GM12892 (cell line): Measurements from ENCODE around the gene SULF2.
"Not testable (repeated sequence)": the region's sequence is repeated elsewhere in the genome, so short reads cannot be mapped to it uniquely, and the experiment has no call there.

Source experiments
- DNase-seq: peaks from one replicate; pipeline ENCODE4 v3.0.0; 2011; ENCODE audit not compliant: insufficient read length
- FAIRE-seq: peaks from 2 replicates; lab custom pipeline; 2011; peaks lifted over from hg19 to GRCh38; lab: Jason Lieb, UNC
- POLR2A ChIP-seq: IDR thresholded peaks from 2 replicates; pipeline ENCODE4 v1.6.1; 2011; ENCODE audit warnings: low read depth, low read length, control low read depth
- POLR2AphosphoS5 ChIP-seq: IDR thresholded peaks from 2 replicates; pipeline ENCODE4 v1.6.1; 2011; ENCODE audit warnings: low read depth, low read length, control low read depth
- TAF1 ChIP-seq: IDR thresholded peaks from 2 replicates; pipeline ENCODE4 v1.6.1; 2011; ENCODE audit warnings: low read depth, mild to moderate bottlenecking, control low read depth, low read length, borderline replicate concordance

Gene SULF2

DNA sequence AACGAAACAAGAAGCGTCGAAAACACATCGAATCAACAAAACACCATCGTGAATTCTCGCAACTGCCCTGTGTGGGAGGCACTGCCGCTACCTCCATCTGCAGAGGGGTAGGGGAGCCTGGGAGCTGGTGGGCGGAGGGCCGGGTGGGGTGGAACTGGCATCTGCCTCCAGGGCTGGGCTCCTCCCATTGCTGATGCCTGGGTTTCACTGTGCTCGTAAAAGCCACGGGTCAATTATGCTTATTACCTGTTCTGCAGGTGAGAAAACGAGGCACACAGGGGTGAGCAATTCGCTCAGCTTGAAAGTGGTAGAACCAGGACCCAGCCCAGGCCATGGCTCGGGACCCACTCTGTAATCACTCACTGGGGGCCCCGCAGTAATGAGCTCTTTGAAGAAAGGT is 16.5 kb upstream of the SULF2 start:
- DNase-seq = no peak
- TF ChIP-seq POLR2A = no peak
- no peak for TF ChIP-seq TAF1
- TF ChIP-seq POLR2AphosphoS5 = no peak
- no peak for FAIRE-seq

DNA sequence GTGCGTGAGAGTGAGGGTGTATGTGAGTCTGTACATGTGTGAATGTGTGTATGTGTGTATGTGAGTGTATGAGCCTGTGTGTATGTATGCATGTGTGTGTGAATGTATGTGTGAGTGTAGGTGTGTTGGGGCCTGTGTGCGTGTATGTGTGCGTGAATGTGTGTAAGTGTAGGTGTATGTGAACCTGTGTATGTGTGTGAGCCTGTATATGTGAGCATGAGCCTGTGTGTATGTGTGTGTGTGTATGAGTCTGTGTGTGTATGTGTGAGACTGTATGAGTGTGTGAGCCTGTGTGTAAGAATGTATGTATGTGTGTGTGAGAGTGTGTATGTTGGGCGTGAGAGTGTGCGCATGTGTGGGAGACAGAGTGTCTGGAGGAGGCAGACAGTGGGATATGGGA is 15.8 kb upstream of the SULF2 start:
- no peak for DNase-seq
- FAIRE-seq = no peak

DNA sequence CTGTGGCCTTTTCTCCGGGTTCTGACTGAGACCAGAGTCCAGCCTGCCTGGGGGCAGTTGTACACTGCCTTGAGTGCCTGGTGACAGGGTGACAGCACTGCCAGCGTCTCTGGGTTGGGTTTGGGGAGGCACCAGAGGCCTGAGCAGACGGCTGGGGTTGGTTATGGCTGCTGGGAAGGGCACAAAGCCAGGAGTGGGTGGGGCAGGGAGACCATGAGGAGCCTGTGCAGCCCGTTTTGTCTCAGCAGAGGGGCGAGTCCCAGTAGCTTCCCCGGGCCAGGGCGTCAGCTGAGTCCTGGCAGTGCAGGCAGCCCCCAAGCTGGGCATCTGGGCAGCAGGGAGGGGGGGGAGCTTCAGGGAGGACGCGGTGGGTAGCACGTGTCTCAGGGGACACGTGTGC is 15.3 kb upstream of the SULF2 start:
- no peak for TF ChIP-seq POLR2A
- TF ChIP-seq TAF1 = no peak
- TF ChIP-seq POLR2AphosphoS5 = no peak
- DNase-seq = no peak
- FAIRE-seq = no peak

More for the DNA sequence above, 15.8 kb upstream of the SULF2 start:
- TF ChIP-seq POLR2AphosphoS5 = no peak
- no peak for TF ChIP-seq POLR2A
- TF ChIP-seq TAF1 = no peak

DNA sequence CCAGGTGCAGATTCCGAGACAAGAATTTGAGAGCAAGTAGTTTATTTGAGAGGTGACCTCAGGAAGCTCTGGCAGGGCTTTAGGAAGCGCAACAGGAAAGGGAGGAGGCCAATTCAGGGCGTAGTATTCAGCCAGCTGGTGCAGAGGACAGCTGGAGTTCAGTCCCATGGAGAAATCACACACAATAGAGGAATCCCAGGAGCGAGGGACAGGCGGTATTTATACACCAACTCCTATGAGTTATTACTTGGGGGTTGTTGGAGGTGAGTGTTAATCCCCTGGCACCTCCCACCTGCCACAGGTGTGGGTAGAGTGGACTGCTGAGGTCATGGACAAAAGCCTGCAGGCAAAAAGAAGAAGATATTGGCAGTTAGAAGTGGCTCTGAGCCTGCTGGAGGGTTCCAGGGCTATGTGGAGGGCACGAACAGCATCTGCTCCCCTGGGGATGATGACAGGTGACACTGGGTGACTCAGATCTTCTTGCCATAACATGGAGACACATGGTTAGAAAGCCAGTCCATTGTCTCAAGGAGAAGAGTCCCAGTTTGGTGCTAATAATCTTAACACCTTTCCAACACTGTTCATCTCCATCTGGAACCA is 13.9 kb upstream of the SULF2 start:
- no peak for TF ChIP-seq TAF1
- no peak for TF ChIP-seq POLR2AphosphoS5
- TF ChIP-seq POLR2A = no peak
- no peak for FAIRE-seq
- DNase-seq = no peak

DNA sequence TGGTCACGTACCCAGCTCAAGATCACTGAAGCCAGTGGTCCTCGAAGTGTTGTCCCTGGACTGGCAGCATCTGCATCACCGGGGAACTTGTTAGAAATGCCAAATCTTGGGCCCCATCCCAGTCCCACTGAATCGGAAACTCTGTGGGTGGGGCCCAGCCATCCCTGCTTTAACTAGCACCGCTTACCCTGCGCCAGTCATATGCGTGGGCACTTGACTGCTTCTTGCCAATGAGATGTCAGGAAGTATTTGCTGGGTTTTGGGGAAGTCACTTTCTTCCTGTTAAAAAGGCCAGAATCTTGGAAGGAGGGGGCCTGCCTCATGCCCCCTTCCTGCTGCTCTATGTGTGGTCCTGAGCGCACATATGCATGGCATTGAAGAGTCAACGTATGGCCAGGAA is 11.7 kb upstream of the SULF2 start:
- no peak for TF ChIP-seq POLR2A
- TF ChIP-seq POLR2AphosphoS5 = no peak
- TF ChIP-seq TAF1 = no peak
- DNase-seq (no peak), FAIRE-seq (no peak)

- FAIRE-seq (no peak), DNase-seq (no peak)
- TF ChIP-seq TAF1 = no peak
- TF ChIP-seq POLR2AphosphoS5 = no peak
- no peak for TF ChIP-seq POLR2A
These were observed 10.1 kb upstream of the SULF2 start for GRCh38 chr20:47795214-47795907.

DNA sequence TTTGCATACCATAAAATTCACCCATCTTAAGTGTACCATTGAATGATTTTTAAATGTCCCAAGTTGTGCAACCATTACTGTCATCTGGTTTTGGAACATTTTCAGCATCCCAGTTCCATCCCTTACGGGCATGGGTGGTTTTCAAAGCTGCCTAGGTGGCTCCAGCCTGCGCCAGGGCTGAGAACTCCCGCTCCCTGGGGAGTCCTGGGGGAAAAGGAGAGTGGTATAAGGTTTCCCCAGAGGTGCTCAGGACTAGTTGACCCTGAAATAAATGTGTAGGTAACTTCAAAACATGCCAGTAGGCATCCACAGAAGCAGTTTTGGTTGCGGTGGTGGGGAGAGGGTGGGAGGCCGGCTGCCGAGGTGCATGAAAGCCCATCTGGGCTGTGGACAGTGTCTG is 9.0 kb upstream of the SULF2 start:
- DNase-seq = not testable (repeated sequence)

GRCh38 chr20:47792021-47792618 is 6.8 kb upstream of the SULF2 start:
- no peak for DNase-seq
- TF ChIP-seq POLR2A (no peak), TAF1 (no peak), POLR2AphosphoS5 (no peak)
- no peak for FAIRE-seq

More for the DNA sequence above, 9.0 kb upstream of the SULF2 start:
- FAIRE-seq = not testable (repeated sequence)

- DNase-seq = no peak
- no peak for FAIRE-seq
These were observed 5.9 kb upstream of the SULF2 start for GRCh38 chr20:47791084-47791599.

GRCh38 chr20:47790580-47790965 is 5.3 kb upstream of the SULF2 start:
- no peak for DNase-seq
- FAIRE-seq = no peak

More at GRCh38 chr20:47791084-47791599, 5.9 kb upstream of the SULF2 start:
- TF ChIP-seq TAF1 = no peak
- no peak for TF ChIP-seq POLR2AphosphoS5
- no peak for TF ChIP-seq POLR2A

GRCh38 chr20:47789764-47790579 is 4.7 kb upstream of the SULF2 start:
- DNase-seq = no peak
- TF ChIP-seq POLR2AphosphoS5 (no peak), POLR2A (no peak), TAF1 (no peak)
- FAIRE-seq = no peak

More at GRCh38 chr20:47790580-47790965, 5.3 kb upstream of the SULF2 start:
- no peak for TF ChIP-seq POLR2AphosphoS5
- no peak for TF ChIP-seq TAF1
- TF ChIP-seq POLR2A = no peak

DNA sequence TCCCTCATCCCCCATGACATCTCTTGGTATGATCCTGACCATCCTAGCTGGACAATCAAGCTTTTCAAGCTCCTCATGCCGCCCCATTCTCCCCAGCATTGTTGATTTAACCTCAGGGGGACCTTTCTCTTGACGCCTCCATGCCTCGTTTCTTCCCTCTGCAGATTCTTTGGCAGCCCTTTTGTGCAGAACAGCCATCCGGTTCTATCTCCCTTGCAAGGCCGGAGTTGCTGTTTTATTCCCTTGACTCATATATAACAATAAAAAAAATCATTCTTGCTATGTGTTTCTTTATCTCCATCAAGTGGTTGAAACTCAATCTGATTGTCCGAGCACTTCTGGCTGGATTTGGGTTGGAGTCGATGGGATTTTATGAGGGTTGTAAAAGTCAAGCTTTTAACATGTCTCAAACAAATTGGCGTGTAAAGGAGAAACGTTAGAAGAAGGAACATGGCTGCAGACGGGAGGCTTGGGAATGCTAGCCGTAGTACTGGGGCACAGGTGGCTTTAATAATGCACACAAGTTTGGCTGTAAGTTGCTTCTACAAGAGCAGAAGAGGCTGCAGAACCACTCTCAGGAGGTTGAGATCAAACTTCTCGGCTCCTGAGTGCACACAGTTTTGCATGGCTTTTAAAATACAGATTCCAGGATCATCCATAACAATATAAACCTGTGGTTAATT is 3.9 kb upstream of the SULF2 start:
- no peak for FAIRE-seq
- no peak for TF ChIP-seq POLR2A
- TF ChIP-seq TAF1 = no peak
- no peak for TF ChIP-seq POLR2AphosphoS5
- no peak for DNase-seq
